GM12878 (cell line): ENCODE measurements around the gene DIAPH1.
A peak's percentile ranks its signal among the peaks of the same experiment; 100 is the strongest.

Experiments used
- CEBPB ChIP-seq, 2 experiments: fragments of 150-350 bp in 1 of 2; IDR thresholded peaks; 2 replicates each; pipeline ENCODE4 v1.6.1; 2012 to 2014; ENCODE audit warnings: low read depth in 2 of 2, low read length in 2 of 2, borderline replicate concordance in 1 of 2, inconsistent platforms in 1 of 2
- CREB1 ChIP-seq: IDR thresholded peaks from 2 replicates; pipeline ENCODE4 v1.6.1; 2012; ENCODE audit warnings: low read depth, mild to moderate bottlenecking, inconsistent platforms
- HDAC6 ChIP-seq: fragments of 200-600 bp; sonication (generic); IDR thresholded peaks from one replicate; pipeline ENCODE4 v1.8.0; 2017; ENCODE audit warnings: antibody characterized with exemption; ENCODE audit not compliant: unreplicated experiment
- MXI1 ChIP-seq: fragments of 150-350 bp; IDR thresholded peaks from 2 replicates; pipeline ENCODE4 v1.6.1; 2011; ENCODE audit warnings: low read depth, mild to moderate bottlenecking, inconsistent platforms, low read length, improper control_type of control experiment
- POLR2AphosphoS2 ChIP-seq: IDR thresholded peaks from 2 replicates; pipeline ENCODE4 v1.6.1; 2011; ENCODE audit warnings: low read depth, mild to moderate bottlenecking, low read length, improper control_type of control experiment, moderate library complexity
- RAD21 ChIP-seq: IDR thresholded peaks from 2 replicates; pipeline ENCODE4 v1.6.1; 2011; ENCODE audit warnings: mild to moderate bottlenecking, low read depth, low read length, moderate library complexity; ENCODE audit not compliant: insufficient read depth
- SMC3 ChIP-seq: IDR thresholded peaks from 2 replicates; pipeline ENCODE4 v1.6.1; 2011; ENCODE audit warnings: low read length, improper control_type of control experiment, borderline replicate concordance
- SP1 ChIP-seq: IDR thresholded peaks from one replicate; pipeline ENCODE4 v1.6.1; 2011; ENCODE audit warnings: low read depth, low read length
- SRF ChIP-seq, 2 experiments: IDR thresholded peaks; 2 replicates each; pipeline ENCODE4 v1.6.1; 2011; ENCODE audit warnings: low read depth in 2 of 2, low read length in 2 of 2, mild to moderate bottlenecking in 1 of 2, moderate library complexity in 1 of 2
- SUZ12 ChIP-seq: fragments of 200-600 bp; sonication (generic); IDR thresholded peaks from one replicate; pipeline ENCODE4 v1.6.1; 2018; ENCODE audit warnings: antibody characterized with exemption, mild to moderate bottlenecking; ENCODE audit not compliant: unreplicated experiment
- TF ChIP-seq, protein P1 (sequence below), 3 experiments: IDR thresholded peaks in 2 of 3; conservative IDR thresholded peaks in 1 of 3; 2 replicates each; pipeline ENCODE4 v1.5.1; 2011; ENCODE audit warnings: low read depth in 3 of 3, low read length in 3 of 3, mild to moderate bottlenecking in 3 of 3, control low read depth in 2 of 3, moderate library complexity in 2 of 3, inconsistent platforms in 1 of 3, mixed read lengths in 1 of 3; ENCODE audit not compliant: control insufficient read depth in 2 of 3, insufficient read depth in 1 of 3; ENCODE audit errors: extremely low read depth in 1 of 3
- TF ChIP-seq, protein P2 (sequence below): fragments of 450-650 bp; IDR thresholded peaks from 2 replicates; pipeline ENCODE4 v1.6.1; 2017; ENCODE audit warnings: antibody characterized with exemption, mild to moderate bottlenecking, moderate library complexity
- TF ChIP-seq, protein P3 (sequence below): IDR thresholded peaks from 2 replicates; pipeline ENCODE4 v1.6.1; 2012; ENCODE audit warnings: low read depth, low read length, improper control_type of control experiment
- TF ChIP-seq, protein P4 (sequence below): IDR thresholded peaks from 2 replicates; pipeline ENCODE4 v1.6.1; 2012; ENCODE audit warnings: mild to moderate bottlenecking, low read depth, low read length

DNA sequence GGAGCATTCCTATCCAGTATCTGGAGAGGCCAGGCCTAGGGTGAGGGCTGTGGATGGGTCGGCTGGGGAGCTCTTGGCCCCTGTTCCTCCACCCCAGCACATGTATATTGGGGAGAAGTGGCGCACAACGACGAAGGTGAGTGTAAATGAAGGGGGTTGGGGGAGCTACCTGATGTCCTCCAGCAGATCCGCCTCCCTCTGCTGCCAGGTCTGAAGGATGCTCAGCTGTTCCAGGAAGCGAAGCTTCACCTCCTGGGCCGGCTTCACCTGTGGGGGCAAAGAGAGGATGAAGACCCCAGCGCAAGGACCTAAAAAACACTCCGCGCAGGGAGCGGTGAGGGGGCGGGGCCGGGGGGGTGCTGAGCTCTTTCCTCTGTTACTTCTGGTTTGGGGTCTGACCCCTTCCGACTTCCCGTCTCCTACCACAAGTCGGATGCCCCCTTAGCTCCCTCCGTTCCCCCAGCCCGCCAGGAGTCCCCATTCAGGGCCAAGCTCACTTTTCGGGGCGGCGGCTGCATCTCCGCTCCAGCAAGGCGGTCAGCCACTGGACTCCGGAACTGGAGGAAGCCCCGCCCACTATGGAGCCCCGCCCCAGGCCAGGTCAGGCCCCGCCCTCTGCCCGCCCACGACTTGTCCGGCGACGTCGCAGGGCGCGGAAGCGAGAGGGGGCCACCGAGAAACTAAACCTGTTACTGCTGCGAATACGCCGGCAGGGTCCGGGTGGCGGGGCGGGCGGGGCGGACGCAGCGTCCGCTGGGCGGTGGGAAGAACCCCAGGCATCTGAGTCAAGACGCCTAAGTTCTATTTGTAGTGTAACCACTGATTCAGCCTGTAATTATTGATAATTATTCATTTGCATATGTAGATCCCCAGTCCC lies 32.3 kb upstream of the DIAPH1 start, which contains the start of gene FCHSD1:
- TF ChIP-seq SUZ12 (no peak), HDAC6 (no peak), POLR2AphosphoS2 (peak; percentile 69; the same call in 1 of the 2 replicates), MXI1 (no peak), SRF (IDR thresholded peaks at IDR 0.05; ENCODE audit: low read depth in 2 of 2, low read length in 2 of 2) (no peak), SMC3 (0 out of 2 replicates have a peak, but pooled peaks have one; percentile 9), CREB1 (peak; percentile 61; the same call in 1 of the 2 replicates), CEBPB (IDR thresholded peaks at IDR 0.05; ENCODE audit: borderline replicate concordance in 1 of 2, low read depth in 2 of 2, low read length in 2 of 2) (no peak), SP1 (no peak), RAD21 (no peak)
- TF ChIP-seq, protein P1, sequence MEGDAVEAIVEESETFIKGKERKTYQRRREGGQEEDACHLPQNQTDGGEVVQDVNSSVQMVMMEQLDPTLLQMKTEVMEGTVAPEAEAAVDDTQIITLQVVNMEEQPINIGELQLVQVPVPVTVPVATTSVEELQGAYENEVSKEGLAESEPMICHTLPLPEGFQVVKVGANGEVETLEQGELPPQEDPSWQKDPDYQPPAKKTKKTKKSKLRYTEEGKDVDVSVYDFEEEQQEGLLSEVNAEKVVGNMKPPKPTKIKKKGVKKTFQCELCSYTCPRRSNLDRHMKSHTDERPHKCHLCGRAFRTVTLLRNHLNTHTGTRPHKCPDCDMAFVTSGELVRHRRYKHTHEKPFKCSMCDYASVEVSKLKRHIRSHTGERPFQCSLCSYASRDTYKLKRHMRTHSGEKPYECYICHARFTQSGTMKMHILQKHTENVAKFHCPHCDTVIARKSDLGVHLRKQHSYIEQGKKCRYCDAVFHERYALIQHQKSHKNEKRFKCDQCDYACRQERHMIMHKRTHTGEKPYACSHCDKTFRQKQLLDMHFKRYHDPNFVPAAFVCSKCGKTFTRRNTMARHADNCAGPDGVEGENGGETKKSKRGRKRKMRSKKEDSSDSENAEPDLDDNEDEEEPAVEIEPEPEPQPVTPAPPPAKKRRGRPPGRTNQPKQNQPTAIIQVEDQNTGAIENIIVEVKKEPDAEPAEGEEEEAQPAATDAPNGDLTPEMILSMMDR (IDR thresholded peaks at IDR 0.05 in 2 of 3, conservative IDR thresholded peaks at IDR 0.05 in 1 of 3; ENCODE audit: control insufficient read depth in 2 of 3, extremely low read depth in 1 of 3, insufficient read depth in 1 of 3, low read depth in 3 of 3, low read length in 3 of 3), result no peak
- TF ChIP-seq, protein P2, sequence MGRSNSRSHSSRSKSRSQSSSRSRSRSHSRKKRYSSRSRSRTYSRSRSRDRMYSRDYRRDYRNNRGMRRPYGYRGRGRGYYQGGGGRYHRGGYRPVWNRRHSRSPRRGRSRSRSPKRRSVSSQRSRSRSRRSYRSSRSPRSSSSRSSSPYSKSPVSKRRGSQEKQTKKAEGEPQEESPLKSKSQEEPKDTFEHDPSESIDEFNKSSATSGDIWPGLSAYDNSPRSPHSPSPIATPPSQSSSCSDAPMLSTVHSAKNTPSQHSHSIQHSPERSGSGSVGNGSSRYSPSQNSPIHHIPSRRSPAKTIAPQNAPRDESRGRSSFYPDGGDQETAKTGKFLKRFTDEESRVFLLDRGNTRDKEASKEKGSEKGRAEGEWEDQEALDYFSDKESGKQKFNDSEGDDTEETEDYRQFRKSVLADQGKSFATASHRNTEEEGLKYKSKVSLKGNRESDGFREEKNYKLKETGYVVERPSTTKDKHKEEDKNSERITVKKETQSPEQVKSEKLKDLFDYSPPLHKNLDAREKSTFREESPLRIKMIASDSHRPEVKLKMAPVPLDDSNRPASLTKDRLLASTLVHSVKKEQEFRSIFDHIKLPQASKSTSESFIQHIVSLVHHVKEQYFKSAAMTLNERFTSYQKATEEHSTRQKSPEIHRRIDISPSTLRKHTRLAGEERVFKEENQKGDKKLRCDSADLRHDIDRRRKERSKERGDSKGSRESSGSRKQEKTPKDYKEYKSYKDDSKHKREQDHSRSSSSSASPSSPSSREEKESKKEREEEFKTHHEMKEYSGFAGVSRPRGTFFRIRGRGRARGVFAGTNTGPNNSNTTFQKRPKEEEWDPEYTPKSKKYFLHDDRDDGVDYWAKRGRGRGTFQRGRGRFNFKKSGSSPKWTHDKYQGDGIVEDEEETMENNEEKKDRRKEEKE, result no peak
- TF ChIP-seq, protein P3, sequence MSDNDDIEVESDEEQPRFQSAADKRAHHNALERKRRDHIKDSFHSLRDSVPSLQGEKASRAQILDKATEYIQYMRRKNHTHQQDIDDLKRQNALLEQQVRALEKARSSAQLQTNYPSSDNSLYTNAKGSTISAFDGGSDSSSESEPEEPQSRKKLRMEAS, result no peak
- TF ChIP-seq, protein P4, sequence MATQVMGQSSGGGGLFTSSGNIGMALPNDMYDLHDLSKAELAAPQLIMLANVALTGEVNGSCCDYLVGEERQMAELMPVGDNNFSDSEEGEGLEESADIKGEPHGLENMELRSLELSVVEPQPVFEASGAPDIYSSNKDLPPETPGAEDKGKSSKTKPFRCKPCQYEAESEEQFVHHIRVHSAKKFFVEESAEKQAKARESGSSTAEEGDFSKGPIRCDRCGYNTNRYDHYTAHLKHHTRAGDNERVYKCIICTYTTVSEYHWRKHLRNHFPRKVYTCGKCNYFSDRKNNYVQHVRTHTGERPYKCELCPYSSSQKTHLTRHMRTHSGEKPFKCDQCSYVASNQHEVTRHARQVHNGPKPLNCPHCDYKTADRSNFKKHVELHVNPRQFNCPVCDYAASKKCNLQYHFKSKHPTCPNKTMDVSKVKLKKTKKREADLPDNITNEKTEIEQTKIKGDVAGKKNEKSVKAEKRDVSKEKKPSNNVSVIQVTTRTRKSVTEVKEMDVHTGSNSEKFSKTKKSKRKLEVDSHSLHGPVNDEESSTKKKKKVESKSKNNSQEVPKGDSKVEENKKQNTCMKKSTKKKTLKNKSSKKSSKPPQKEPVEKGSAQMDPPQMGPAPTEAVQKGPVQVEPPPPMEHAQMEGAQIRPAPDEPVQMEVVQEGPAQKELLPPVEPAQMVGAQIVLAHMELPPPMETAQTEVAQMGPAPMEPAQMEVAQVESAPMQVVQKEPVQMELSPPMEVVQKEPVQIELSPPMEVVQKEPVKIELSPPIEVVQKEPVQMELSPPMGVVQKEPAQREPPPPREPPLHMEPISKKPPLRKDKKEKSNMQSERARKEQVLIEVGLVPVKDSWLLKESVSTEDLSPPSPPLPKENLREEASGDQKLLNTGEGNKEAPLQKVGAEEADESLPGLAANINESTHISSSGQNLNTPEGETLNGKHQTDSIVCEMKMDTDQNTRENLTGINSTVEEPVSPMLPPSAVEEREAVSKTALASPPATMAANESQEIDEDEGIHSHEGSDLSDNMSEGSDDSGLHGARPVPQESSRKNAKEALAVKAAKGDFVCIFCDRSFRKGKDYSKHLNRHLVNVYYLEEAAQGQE, result no peak
